ENCODE measurements around the gene NR4A3. TPM values are rescaled to one million over a fixed set of nuclear protein-coding genes. Genes with fewer than 3 reads are reported as not detected.

Gene NR4A3
- polyA plus RNA-seq, 3 donors: 0.88 to 2.1 (median 0.92) TPM

DNA sequence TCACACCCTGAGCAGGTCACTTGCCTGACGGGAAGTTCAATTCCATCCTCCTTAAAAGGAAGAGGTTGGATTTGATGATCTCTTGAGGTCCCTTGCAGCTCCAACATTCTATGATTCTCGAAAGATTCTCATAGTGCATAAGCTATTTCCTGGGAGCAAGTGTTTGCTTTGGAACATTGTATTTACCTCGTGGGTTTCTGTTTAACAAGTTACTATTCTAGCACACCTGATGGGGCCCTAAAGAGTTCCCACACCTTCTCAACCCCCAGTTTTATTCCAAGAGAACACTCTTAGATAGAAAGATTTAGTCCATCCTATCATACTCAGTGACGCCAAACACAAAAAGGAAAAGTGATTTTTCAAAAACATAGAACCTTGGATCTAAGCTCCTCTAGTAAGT lies 23.4 kb downstream of the NR4A3 start:
- no peak overlapping the region for H3K4me3 ChIP-seq (replicated peaks in 1 of 3; ENCODE audit: low read depth in 2 of 3, low read length in 3 of 3)
- no peak overlapping the region for H3K9ac ChIP-seq (ENCODE audit: insufficient read depth, low read length, poor library complexity, severe bottlenecking)
- no peaks in the 10 kb centered on the region for H4K20me1 ChIP-seq (ENCODE audit: insufficient read depth, low read length)
- no peak for DNase-seq
- H3K79me2 ChIP-seq (ENCODE audit: insufficient read depth, low read length): no peaks in the 10 kb centered on the region
- Mint-ChIP-seq H3K4me3 (no peak overlapping the region), H3K9me3 (no peaks in the 10 kb centered on the region), H3K27ac (no peak overlapping the region), H3K36me3 (no peaks in the 10 kb centered on the region), H3K27me3 (ENCODE audit: low read depth in 3 of 3) (peaks cover 1 to 7% (median 1%) of the 10 kb centered on the region in 3 donors), H3K4me1 (no peaks in the 10 kb centered on the region)
- H2AFZ ChIP-seq (ENCODE audit: insufficient read depth, low read depth, low read length, poor library complexity, severe bottlenecking): no peak overlapping the region
- peaks cover 0 to 3% of the 10 kb centered on the region in 2 donors for H3K9me3 ChIP-seq (replicated peaks in 1 of 2; ENCODE audit: control insufficient read depth in 1 of 2, insufficient read depth in 1 of 2, low read length in 2 of 2)
- no peaks in the 10 kb centered on the region for H3K4me1 ChIP-seq (ENCODE audit: control insufficient read depth in 1 of 2, insufficient read depth in 2 of 2, low read length in 2 of 2)
- H3K27ac ChIP-seq (ENCODE audit: low read depth in 1 of 2, low read length in 2 of 2): no peak overlapping the region
- TF ChIP-seq, protein P1, sequence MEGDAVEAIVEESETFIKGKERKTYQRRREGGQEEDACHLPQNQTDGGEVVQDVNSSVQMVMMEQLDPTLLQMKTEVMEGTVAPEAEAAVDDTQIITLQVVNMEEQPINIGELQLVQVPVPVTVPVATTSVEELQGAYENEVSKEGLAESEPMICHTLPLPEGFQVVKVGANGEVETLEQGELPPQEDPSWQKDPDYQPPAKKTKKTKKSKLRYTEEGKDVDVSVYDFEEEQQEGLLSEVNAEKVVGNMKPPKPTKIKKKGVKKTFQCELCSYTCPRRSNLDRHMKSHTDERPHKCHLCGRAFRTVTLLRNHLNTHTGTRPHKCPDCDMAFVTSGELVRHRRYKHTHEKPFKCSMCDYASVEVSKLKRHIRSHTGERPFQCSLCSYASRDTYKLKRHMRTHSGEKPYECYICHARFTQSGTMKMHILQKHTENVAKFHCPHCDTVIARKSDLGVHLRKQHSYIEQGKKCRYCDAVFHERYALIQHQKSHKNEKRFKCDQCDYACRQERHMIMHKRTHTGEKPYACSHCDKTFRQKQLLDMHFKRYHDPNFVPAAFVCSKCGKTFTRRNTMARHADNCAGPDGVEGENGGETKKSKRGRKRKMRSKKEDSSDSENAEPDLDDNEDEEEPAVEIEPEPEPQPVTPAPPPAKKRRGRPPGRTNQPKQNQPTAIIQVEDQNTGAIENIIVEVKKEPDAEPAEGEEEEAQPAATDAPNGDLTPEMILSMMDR (IDR thresholded peaks at IDR 0.05): no peak
- no peaks in the 10 kb centered on the region for H3K36me3 ChIP-seq (replicated peaks in 1 of 2; ENCODE audit: control insufficient read depth in 1 of 2, insufficient read depth in 2 of 2, low read length in 2 of 2)
- no peaks in the 10 kb centered on the region for H3K27me3 ChIP-seq (ENCODE audit: control insufficient read depth in 2 of 2, insufficient read depth in 2 of 2, low read length in 2 of 2)
- intact Hi-C loops (cut with micrococcal nuclease): no loop called here
- H3K4me2 ChIP-seq (replicated peaks; ENCODE audit: extremely low read depth, low read length, poor library complexity, severe bottlenecking): no peak overlapping the region
- WGBS (ENCODE audit: insufficient coverage): no CpG with 5 or more reads among the region's 4 CpGs

GRCh38 chr9:99848447-99848846 lies 26.8 kb downstream of the NR4A3 start:
- DNase-seq: no peak
- TF ChIP-seq, protein P1 (IDR thresholded peaks at IDR 0.05): no peak
- 100% methylated on average over 3 of the region's 7 CpGs for WGBS (ENCODE audit: insufficient coverage)
- no peak overlapping the region for H3K4me2 ChIP-seq (replicated peaks; ENCODE audit: extremely low read depth, low read length, poor library complexity, severe bottlenecking)
- Mint-ChIP-seq H3K4me1 (peaks cover 2% of the 10 kb centered on the region), H3K36me3 (no peaks in the 10 kb centered on the region), H3K27ac (no peak overlapping the region), H3K4me3 (no peak overlapping the region), H3K27me3 (ENCODE audit: low read depth in 3 of 3) (peaks cover 0 to 3% (median 1%) of the 10 kb centered on the region in 3 donors), H3K9me3 (no peaks in the 10 kb centered on the region)
- H3K79me2 ChIP-seq (ENCODE audit: insufficient read depth, low read length): no peaks in the 10 kb centered on the region
- peaks cover 0 to 3% of the 10 kb centered on the region in 2 donors for H3K9me3 ChIP-seq (replicated peaks in 1 of 2; ENCODE audit: control insufficient read depth in 1 of 2, insufficient read depth in 1 of 2, low read length in 2 of 2)
- no peaks in the 10 kb centered on the region for H3K4me1 ChIP-seq (ENCODE audit: control insufficient read depth in 1 of 2, insufficient read depth in 2 of 2, low read length in 2 of 2)
- intact Hi-C loops (cut with micrococcal nuclease): no loop called here
- no peak overlapping the region for H3K4me3 ChIP-seq (replicated peaks in 1 of 3; ENCODE audit: low read depth in 2 of 3, low read length in 3 of 3)
- no peaks in the 10 kb centered on the region for H4K20me1 ChIP-seq (ENCODE audit: insufficient read depth, low read length)
- H3K36me3 ChIP-seq (replicated peaks in 1 of 2; ENCODE audit: control insufficient read depth in 1 of 2, insufficient read depth in 2 of 2, low read length in 2 of 2): no peaks in the 10 kb centered on the region
- H3K27me3 ChIP-seq (ENCODE audit: control insufficient read depth in 2 of 2, insufficient read depth in 2 of 2, low read length in 2 of 2): no peaks in the 10 kb centered on the region
- H3K9ac ChIP-seq (ENCODE audit: insufficient read depth, low read length, poor library complexity, severe bottlenecking): no peak overlapping the region
- H2AFZ ChIP-seq (ENCODE audit: insufficient read depth, low read depth, low read length, poor library complexity, severe bottlenecking): no peak overlapping the region
- no peak overlapping the region for H3K27ac ChIP-seq (ENCODE audit: low read depth in 1 of 2, low read length in 2 of 2)

Data from CD14-positive monocyte (primary cell).